K562 (cell line): Measurements from ENCODE around the gene UBE2V1. TPM values are rescaled to one million over a fixed set of nuclear protein-coding genes. Genes with fewer than 3 reads are reported as not detected.

Experiments
- CEBPB ChIP-seq: fragments of 450-650 bp; IDR thresholded peaks from 2 replicates; pipeline ENCODE4 v1.6.1; 2016; ENCODE audit warnings: missing genetic modification characterization, missing compliant biosample characterization
- FOXK1 ChIP-seq: sonication (generic); formaldehyde crosslinking; IDR thresholded peaks from 2 replicates; pipeline ENCODE4 v1.8.0; 2022; ENCODE audit warnings: missing genetic modification reagents, mild to moderate bottlenecking, borderline replicate concordance
- polyA plus RNA-seq, 8 experiments: library from polyadenylated mRNA; depleted of rRNA in 4 of 8; stranded (reverse) in 5 of 8; unstranded in 3 of 8; fragments of >200 nt; fragmentation: Nextera tagmentation in 2 of 8; fragmentation: Illumina TruSeq in 1 of 8; extraction: Ambion mirVana in 2 of 8; extraction: Trizol in 1 of 8; gene quantifications; 2 replicates each; pipeline versions ENCODE4 v1.2.1 to v1.2.3, GENCODE V29; 2011 to 2014; ENCODE audit warnings: inconsistent platforms in 1 of 8, missing spikeins in 1 of 8
- total RNA-seq, 7 experiments: library from RNA; depleted of rRNA in 6 of 7; stranded (reverse); fragments of >200 nt in 6 of 7; fragmentation: Illumina TruSeq in 2 of 7; extraction: Trizol in 2 of 7; gene quantifications; 2 replicates each; pipeline versions ENCODE4 v1.2.1 to v1.2.3, GENCODE V29; 2011 to 2021; ENCODE audit warnings: low replicate concordance in 1 of 7
- TF ChIP-seq, protein P1 (sequence below), 2 experiments: fragments of 450-650 bp; formaldehyde crosslinking in 1 of 2; IDR thresholded peaks; 2 replicates each; pipeline versions ENCODE4 v1.4.0 to v1.6.1; 2014 to 2020; ENCODE audit warnings: mild to moderate bottlenecking in 2 of 2, borderline replicate concordance in 1 of 2, low read depth in 1 of 2
- TF ChIP-seq, protein P2 (sequence below): fragments of 200-600 bp; sonication (generic); IDR thresholded peaks from one replicate; pipeline ENCODE4 v1.6.1; 2012; ENCODE audit warnings: mild to moderate bottlenecking, low read depth, low read length, inconsistent platforms
- TF ChIP-seq, protein P3 (sequence below): fragments of 200-800 bp; sonication (Bioruptor generic); IDR thresholded peaks from 2 replicates; pipeline ENCODE4 v1.6.1; 2017; ENCODE audit warnings: missing genetic modification characterization, missing compliant biosample characterization

UBE2V1 gene
- total and polyA plus RNA-seq, 9 of the 15 experiments (the other 6 are each of a cell fraction or from before 2014, with no cell fraction given): 93.0 to 357 (median 119) TPM

DNA sequence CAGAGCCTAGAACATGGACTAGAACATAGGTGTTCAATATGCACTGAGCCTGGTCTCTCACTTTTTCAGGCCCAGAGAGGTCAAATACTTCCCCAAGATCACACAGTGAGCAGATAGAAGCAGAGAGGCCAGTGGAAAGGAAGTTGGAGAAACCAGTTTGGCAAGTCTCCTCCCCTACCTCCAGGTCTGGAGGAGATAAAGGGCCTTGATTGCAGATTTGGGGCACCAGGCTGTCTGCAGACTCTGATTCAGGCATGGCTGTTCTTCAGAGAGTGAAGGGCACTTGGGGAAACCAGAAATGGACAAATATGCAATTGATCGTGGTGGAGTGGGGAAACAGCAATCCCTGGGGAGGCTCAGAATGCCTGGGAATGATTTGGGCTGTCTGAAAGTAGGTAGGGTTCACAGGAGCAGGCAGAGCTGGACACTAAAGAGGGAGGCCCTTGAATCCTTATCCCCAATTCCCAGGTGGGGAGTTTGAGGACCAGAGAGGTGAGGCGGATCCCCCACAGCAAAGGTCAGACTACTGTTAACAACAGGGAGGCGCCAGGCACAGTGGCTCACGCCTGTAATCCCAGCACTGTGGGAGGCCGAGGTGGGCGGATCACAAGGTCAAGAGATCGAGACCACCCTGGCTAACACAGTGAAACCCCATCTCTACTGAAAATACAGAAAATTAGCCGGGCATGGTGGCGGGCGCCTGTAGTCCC, 38.2 kb upstream of the UBE2V1 start (continued):
- TF ChIP-seq, protein P1, sequence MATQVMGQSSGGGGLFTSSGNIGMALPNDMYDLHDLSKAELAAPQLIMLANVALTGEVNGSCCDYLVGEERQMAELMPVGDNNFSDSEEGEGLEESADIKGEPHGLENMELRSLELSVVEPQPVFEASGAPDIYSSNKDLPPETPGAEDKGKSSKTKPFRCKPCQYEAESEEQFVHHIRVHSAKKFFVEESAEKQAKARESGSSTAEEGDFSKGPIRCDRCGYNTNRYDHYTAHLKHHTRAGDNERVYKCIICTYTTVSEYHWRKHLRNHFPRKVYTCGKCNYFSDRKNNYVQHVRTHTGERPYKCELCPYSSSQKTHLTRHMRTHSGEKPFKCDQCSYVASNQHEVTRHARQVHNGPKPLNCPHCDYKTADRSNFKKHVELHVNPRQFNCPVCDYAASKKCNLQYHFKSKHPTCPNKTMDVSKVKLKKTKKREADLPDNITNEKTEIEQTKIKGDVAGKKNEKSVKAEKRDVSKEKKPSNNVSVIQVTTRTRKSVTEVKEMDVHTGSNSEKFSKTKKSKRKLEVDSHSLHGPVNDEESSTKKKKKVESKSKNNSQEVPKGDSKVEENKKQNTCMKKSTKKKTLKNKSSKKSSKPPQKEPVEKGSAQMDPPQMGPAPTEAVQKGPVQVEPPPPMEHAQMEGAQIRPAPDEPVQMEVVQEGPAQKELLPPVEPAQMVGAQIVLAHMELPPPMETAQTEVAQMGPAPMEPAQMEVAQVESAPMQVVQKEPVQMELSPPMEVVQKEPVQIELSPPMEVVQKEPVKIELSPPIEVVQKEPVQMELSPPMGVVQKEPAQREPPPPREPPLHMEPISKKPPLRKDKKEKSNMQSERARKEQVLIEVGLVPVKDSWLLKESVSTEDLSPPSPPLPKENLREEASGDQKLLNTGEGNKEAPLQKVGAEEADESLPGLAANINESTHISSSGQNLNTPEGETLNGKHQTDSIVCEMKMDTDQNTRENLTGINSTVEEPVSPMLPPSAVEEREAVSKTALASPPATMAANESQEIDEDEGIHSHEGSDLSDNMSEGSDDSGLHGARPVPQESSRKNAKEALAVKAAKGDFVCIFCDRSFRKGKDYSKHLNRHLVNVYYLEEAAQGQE (IDR thresholded peaks at IDR 0.05; ENCODE audit: borderline replicate concordance): no peak
- TF ChIP-seq, protein P1 (CRISPR knock-in tag; IDR thresholded peaks at IDR 0.05; ENCODE audit: low read depth): no peak
- TF ChIP-seq FOXK1: no peak
- no peak for TF ChIP-seq CEBPB (tag)
- TF ChIP-seq, protein P2, sequence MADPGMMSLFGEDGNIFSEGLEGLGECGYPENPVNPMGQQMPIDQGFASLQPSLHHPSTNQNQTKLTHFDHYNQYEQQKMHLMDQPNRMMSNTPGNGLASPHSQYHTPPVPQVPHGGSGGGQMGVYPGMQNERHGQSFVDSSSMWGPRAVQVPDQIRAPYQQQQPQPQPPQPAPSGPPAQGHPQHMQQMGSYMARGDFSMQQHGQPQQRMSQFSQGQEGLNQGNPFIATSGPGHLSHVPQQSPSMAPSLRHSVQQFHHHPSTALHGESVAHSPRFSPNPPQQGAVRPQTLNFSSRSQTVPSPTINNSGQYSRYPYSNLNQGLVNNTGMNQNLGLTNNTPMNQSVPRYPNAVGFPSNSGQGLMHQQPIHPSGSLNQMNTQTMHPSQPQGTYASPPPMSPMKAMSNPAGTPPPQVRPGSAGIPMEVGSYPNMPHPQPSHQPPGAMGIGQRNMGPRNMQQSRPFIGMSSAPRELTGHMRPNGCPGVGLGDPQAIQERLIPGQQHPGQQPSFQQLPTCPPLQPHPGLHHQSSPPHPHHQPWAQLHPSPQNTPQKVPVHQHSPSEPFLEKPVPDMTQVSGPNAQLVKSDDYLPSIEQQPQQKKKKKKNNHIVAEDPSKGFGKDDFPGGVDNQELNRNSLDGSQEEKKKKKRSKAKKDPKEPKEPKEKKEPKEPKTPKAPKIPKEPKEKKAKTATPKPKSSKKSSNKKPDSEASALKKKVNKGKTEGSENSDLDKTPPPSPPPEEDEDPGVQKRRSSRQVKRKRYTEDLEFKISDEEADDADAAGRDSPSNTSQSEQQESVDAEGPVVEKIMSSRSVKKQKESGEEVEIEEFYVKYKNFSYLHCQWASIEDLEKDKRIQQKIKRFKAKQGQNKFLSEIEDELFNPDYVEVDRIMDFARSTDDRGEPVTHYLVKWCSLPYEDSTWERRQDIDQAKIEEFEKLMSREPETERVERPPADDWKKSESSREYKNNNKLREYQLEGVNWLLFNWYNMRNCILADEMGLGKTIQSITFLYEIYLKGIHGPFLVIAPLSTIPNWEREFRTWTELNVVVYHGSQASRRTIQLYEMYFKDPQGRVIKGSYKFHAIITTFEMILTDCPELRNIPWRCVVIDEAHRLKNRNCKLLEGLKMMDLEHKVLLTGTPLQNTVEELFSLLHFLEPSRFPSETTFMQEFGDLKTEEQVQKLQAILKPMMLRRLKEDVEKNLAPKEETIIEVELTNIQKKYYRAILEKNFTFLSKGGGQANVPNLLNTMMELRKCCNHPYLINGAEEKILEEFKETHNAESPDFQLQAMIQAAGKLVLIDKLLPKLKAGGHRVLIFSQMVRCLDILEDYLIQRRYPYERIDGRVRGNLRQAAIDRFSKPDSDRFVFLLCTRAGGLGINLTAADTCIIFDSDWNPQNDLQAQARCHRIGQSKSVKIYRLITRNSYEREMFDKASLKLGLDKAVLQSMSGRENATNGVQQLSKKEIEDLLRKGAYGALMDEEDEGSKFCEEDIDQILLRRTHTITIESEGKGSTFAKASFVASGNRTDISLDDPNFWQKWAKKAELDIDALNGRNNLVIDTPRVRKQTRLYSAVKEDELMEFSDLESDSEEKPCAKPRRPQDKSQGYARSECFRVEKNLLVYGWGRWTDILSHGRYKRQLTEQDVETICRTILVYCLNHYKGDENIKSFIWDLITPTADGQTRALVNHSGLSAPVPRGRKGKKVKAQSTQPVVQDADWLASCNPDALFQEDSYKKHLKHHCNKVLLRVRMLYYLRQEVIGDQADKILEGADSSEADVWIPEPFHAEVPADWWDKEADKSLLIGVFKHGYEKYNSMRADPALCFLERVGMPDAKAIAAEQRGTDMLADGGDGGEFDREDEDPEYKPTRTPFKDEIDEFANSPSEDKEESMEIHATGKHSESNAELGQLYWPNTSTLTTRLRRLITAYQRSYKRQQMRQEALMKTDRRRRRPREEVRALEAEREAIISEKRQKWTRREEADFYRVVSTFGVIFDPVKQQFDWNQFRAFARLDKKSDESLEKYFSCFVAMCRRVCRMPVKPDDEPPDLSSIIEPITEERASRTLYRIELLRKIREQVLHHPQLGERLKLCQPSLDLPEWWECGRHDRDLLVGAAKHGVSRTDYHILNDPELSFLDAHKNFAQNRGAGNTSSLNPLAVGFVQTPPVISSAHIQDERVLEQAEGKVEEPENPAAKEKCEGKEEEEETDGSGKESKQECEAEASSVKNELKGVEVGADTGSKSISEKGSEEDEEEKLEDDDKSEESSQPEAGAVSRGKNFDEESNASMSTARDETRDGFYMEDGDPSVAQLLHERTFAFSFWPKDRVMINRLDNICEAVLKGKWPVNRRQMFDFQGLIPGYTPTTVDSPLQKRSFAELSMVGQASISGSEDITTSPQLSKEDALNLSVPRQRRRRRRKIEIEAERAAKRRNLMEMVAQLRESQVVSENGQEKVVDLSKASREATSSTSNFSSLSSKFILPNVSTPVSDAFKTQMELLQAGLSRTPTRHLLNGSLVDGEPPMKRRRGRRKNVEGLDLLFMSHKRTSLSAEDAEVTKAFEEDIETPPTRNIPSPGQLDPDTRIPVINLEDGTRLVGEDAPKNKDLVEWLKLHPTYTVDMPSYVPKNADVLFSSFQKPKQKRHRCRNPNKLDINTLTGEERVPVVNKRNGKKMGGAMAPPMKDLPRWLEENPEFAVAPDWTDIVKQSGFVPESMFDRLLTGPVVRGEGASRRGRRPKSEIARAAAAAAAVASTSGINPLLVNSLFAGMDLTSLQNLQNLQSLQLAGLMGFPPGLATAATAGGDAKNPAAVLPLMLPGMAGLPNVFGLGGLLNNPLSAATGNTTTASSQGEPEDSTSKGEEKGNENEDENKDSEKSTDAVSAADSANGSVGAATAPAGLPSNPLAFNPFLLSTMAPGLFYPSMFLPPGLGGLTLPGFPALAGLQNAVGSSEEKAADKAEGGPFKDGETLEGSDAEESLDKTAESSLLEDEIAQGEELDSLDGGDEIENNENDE: no peak
- TF ChIP-seq, protein P3, sequence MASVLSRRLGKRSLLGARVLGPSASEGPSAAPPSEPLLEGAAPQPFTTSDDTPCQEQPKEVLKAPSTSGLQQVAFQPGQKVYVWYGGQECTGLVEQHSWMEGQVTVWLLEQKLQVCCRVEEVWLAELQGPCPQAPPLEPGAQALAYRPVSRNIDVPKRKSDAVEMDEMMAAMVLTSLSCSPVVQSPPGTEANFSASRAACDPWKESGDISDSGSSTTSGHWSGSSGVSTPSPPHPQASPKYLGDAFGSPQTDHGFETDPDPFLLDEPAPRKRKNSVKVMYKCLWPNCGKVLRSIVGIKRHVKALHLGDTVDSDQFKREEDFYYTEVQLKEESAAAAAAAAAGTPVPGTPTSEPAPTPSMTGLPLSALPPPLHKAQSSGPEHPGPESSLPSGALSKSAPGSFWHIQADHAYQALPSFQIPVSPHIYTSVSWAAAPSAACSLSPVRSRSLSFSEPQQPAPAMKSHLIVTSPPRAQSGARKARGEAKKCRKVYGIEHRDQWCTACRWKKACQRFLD: no peak
